Esophagus squamous epithelium (tissue), 5 donors: ENCODE measurements around the gene MAPK7. TPM values are rescaled to one million over a fixed set of nuclear protein-coding genes. Genes with fewer than 3 reads are reported as not detected.

ENCODE experiments used
- DNase-seq: peaks from one replicate; lab custom pipeline; 2025; lab: John Stamatoyannopoulos, UW
- H3K27ac ChIP-seq, 4 donors: fragments of 200-600 bp; sonication (generic); one replicate each; pipeline ENCODE4 v1.5.1; 2016 to 2019; ENCODE audit warnings: mild to moderate bottlenecking in 1 of 4
- H3K27me3 ChIP-seq, 4 donors: fragments of 200-600 bp; sonication (generic); 1 replicate in 3 of 4; 2 replicates in 1 of 4; pipeline versions ENCODE4 v1.5.1 to v1.6.0; 2017 to 2021; ENCODE audit warnings: antibody characterized with exemption in 1 of 4
- H3K36me3 ChIP-seq, 3 donors: fragments of 200-600 bp; sonication (generic); one replicate each; pipeline ENCODE4 v1.5.1; 2016 to 2019
- H3K4me1 ChIP-seq, 3 donors: fragments of 200-600 bp; sonication (generic); one replicate each; pipeline ENCODE4 v1.5.1; 2017 to 2019
- H3K4me3 ChIP-seq, 4 donors: fragments of 200-600 bp; sonication (generic); 1 replicate in 3 of 4; 2 replicates in 1 of 4; pipeline ENCODE4 v1.5.1; 2016 to 2019; ENCODE audit warnings: mild to moderate bottlenecking in 2 of 4, moderate library complexity in 1 of 4
- H3K9me3 ChIP-seq, 3 donors: fragments of 200-600 bp; sonication (generic); one replicate each; pipeline ENCODE4 v1.5.1; 2016 to 2019
- CTCF ChIP-seq, 6 experiments: fragments of 450-650 bp in 4 of 6; fragments of 200-600 bp in 2 of 6; sonication (generic) in 2 of 6; IDR thresholded peaks; one replicate each; pipeline ENCODE4 v1.5.1; 2016 to 2019; ENCODE audit warnings: antibody characterized with exemption in 6 of 6, mild to moderate bottlenecking in 4 of 6, moderate library complexity in 4 of 6
- POLR2A ChIP-seq, 4 donors: fragments of 450-650 bp; IDR thresholded peaks; one replicate each; pipeline ENCODE4 v1.6.1; 2017; ENCODE audit warnings: antibody characterized with exemption in 4 of 4, mild to moderate bottlenecking in 4 of 4, moderate library complexity in 3 of 4
- WGBS, 2 donors: methylation state at CpG; one replicate each; pipeline ENCODE4 v1.1.5; 2018; 5-methylcytosine and 5-hydroxymethylcytosine counted together
- intact Hi-C: fragments of 100-400 bp; cut with DNase I; formaldehyde crosslinking; loops from one replicate; pipeline ENCODE4 v1.15.0; 2022
- total RNA-seq, 4 donors: library from RNA; depleted of rRNA; stranded (reverse); fragments of >200 nt; gene quantifications; one replicate each; pipeline ENCODE4 v1.1.0, GENCODE V29; 2016
- donor health status: DM: yes; HTN: yes; CAD: no.

Gene MAPK7
- total RNA-seq, 4 donors from 2014 or later = 22.6 to 39.7 (median 28.1) TPM

- H3K27ac ChIP-seq = peak overlapping the region in 1 of 4 donors; percentile 40
- H3K9me3 ChIP-seq = no peaks in the 10 kb centered on the region
- no peak overlapping the region for H3K4me3 ChIP-seq
- no peaks in the 10 kb centered on the region for H3K27me3 ChIP-seq
- 86 to 89% methylated on average over 6 of the region's 6 CpGs for WGBS, 2 donors
- peaks cover 0 to 11% (median 0%) of the 10 kb centered on the region in 3 donors for H3K4me1 ChIP-seq
- H3K36me3 ChIP-seq = peaks cover 0 to 10% (median 0%) of the 10 kb centered on the region in 3 donors
- TF ChIP-seq CTCF (IDR thresholded peaks at IDR 0.05) = no peak
- no peak for TF ChIP-seq POLR2A (IDR thresholded peaks at IDR 0.05)
- intact Hi-C loops = no loop called here
- no peak for DNase-seq
These were observed 23.6 kb upstream of the MAPK7 start for GRCh38 chr17:19354748-19355147.

- TF ChIP-seq CTCF (IDR thresholded peaks at IDR 0.05) (no peak), POLR2A (IDR thresholded peaks at IDR 0.05) (no peak)
- DNase-seq = no peak
- H3K9me3 ChIP-seq = no peaks in the 10 kb centered on the region
- peaks cover 0 to 10% (median 0%) of the 10 kb centered on the region in 3 donors for H3K36me3 ChIP-seq
- 70 to 83% methylated on average over 7 of the region's 7 CpGs for WGBS, 2 donors
- H3K27me3 ChIP-seq = no peaks in the 10 kb centered on the region
- peaks cover 6 to 23% (median 8%) of the 10 kb centered on the region in 3 donors for H3K4me1 ChIP-seq
- H3K4me3 ChIP-seq = no peak overlapping the region
- intact Hi-C loops = no loop called here
- H3K27ac ChIP-seq = no peak overlapping the region
These were observed 20.9 kb upstream of the MAPK7 start for GRCh38 chr17:19357351-19357750.

DNA sequence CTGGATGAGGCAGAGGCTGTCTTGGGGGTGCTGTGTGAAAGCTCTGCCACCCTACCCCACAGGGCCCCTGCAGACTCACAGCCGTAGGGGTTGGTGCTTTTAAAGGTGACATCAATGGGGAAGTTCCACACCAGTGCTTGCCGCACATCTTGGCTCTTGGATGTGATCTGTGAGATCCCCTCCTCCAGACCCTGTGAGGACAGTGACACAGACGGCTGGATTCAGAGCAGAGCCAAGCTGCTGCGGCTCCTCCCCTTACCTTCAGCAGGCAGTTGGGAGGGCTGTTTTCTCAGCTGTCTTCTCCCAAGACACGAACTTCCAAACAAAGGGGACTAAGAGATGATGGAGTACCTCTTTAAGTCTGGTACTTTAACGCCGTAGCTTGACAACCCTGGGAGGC lies 20.5 kb upstream of the MAPK7 start:
- no peak for DNase-seq
- Histone ChIP-seq H3K9me3 (no peaks in the 10 kb centered on the region), H3K4me1 (peaks cover 6 to 25% (median 9%) of the 10 kb centered on the region in 3 donors), H3K27ac (no peak overlapping the region), H3K36me3 (peaks cover 0 to 10% (median 0%) of the 10 kb centered on the region in 3 donors), H3K27me3 (no peaks in the 10 kb centered on the region), H3K4me3 (no peak overlapping the region)
- 82 to 87% methylated on average over 3 to 7 of the region's 7 CpGs for WGBS, 2 donors
- intact Hi-C loops = no loop called here
- TF ChIP-seq POLR2A (IDR thresholded peaks at IDR 0.05) (no peak), CTCF (IDR thresholded peaks at IDR 0.05) (no peak)

GRCh38 chr17:19359151-19359550 lies 19.1 kb upstream of the MAPK7 start:
- no peak overlapping the region for H3K4me3 ChIP-seq
- no peaks in the 10 kb centered on the region for H3K27me3 ChIP-seq
- no peak for TF ChIP-seq CTCF (IDR thresholded peaks at IDR 0.05)
- no peak for TF ChIP-seq POLR2A (IDR thresholded peaks at IDR 0.05)
- peaks cover 0 to 10% (median 0%) of the 10 kb centered on the region in 3 donors for H3K36me3 ChIP-seq
- no peak overlapping the region for H3K27ac ChIP-seq
- 82 to 85% methylated on average over 7 of the region's 7 CpGs for WGBS, 2 donors
- intact Hi-C loops = no loop called here
- no peak for DNase-seq
- H3K9me3 ChIP-seq = no peaks in the 10 kb centered on the region
- H3K4me1 ChIP-seq = peaks cover 10 to 36% (median 14%) of the 10 kb centered on the region in 3 donors

GRCh38 chr17:19359856-19360255 lies 18.4 kb upstream of the MAPK7 start:
- TF ChIP-seq POLR2A (IDR thresholded peaks at IDR 0.05) = no peak
- TF ChIP-seq CTCF (IDR thresholded peaks at IDR 0.05) = no peak
- DNase-seq = no peak
- Histone ChIP-seq H3K4me1 (peaks cover 10 to 38% (median 14%) of the 10 kb centered on the region in 3 donors), H3K9me3 (no peaks in the 10 kb centered on the region), H3K27ac (no peak overlapping the region), H3K36me3 (peaks cover 0 to 10% (median 0%) of the 10 kb centered on the region in 3 donors), H3K27me3 (no peaks in the 10 kb centered on the region), H3K4me3 (no peak overlapping the region)
- intact Hi-C loops = loop anchor here (5.0 to 10.0 kb wide), 2 partner anchors 87 to 405 kb away; no protein-coding TSS in a partner anchor
- 89 to 100% methylated on average over 3 of the region's 5 CpGs for WGBS, 2 donors
